Keratinocyte (primary cell): ENCODE data around the gene UBE2C. TPM values are rescaled to one million over a fixed set of nuclear protein-coding genes. Genes with fewer than 3 reads are reported as not detected.
"Not testable (repeated sequence)": the region's sequence is repeated elsewhere in the genome, so short reads cannot be mapped to it uniquely, and the experiment has no call there.

Source experiments
- DNase-seq: peaks from one replicate; pipeline ENCODE4 v3.0.0-alpha.2; 2011; ENCODE audit warnings: low read depth, missing footprints, low spot score
- FAIRE-seq: peaks from 2 replicates; lab custom pipeline; 2011; peaks lifted over from hg19 to GRCh38; lab: Jason Lieb, UNC
- H2AFZ ChIP-seq: 2 replicates; pipeline ENCODE4 v1.6.0; 2012; ENCODE audit warnings: low read length, control low read depth, inconsistent platforms; ENCODE audit not compliant: control insufficient read depth
- H3K27ac ChIP-seq: 2 replicates; pipeline ENCODE4 v1.5.1; 2011; ENCODE audit warnings: low read length; ENCODE audit not compliant: control insufficient read depth, insufficient read depth
- H3K27me3 ChIP-seq: 3 replicates; pipeline ENCODE4 v1.6.0; 2011; ENCODE audit warnings: low read length; ENCODE audit not compliant: control insufficient read depth, insufficient read depth; ENCODE audit errors: extremely low read depth
- H3K36me3 ChIP-seq, 2 experiments: 2 replicates in 1 of 2; 3 replicates in 1 of 2; pipeline ENCODE4 v1.5.1; 2011; ENCODE audit warnings: low read length in 2 of 2, mild to moderate bottlenecking in 1 of 2; ENCODE audit not compliant: control insufficient read depth in 2 of 2, insufficient read depth in 2 of 2; ENCODE audit errors: extremely low read depth in 1 of 2
- H3K4me1 ChIP-seq: 3 replicates; pipeline ENCODE4 v1.5.1; 2011; ENCODE audit warnings: low read length; ENCODE audit not compliant: control insufficient read depth, insufficient read depth; ENCODE audit errors: extremely low read depth
- H3K4me2 ChIP-seq: 3 replicates; pipeline ENCODE4 v1.6.0; 2011; ENCODE audit warnings: low read depth, low read length; ENCODE audit not compliant: control insufficient read depth, insufficient read depth; ENCODE audit errors: extremely low read depth
- H3K4me3 ChIP-seq, 3 experiments: fragments of 200-600 bp in 1 of 3; sonication (generic) in 1 of 3; 2 replicates in 2 of 3; 3 replicates in 1 of 3; pipeline ENCODE4 v1.5.1; 2011 to 2016; ENCODE audit warnings: low read length in 3 of 3, mild to moderate bottlenecking in 3 of 3, control low read depth in 2 of 3, inconsistent platforms in 1 of 3, low read depth in 1 of 3, mixed read lengths in 1 of 3, mixed run types in 1 of 3, moderate library complexity in 1 of 3; ENCODE audit not compliant: control insufficient read depth in 2 of 3, insufficient read depth in 2 of 3; ENCODE audit errors: extremely low read depth in 1 of 3
- H3K79me2 ChIP-seq: 2 replicates; pipeline ENCODE4 v1.6.0; 2012; ENCODE audit warnings: low read length; ENCODE audit not compliant: control insufficient read depth, insufficient read depth
- H3K9ac ChIP-seq: 3 replicates; pipeline ENCODE4 v1.6.0; 2011; ENCODE audit warnings: low read length; ENCODE audit not compliant: control insufficient read depth, insufficient read depth; ENCODE audit errors: extremely low read depth
- H3K9me1 ChIP-seq: 3 replicates; pipeline ENCODE4 v1.6.0; 2011; ENCODE audit warnings: low read length; ENCODE audit not compliant: control insufficient read depth, insufficient read depth; ENCODE audit errors: extremely low read depth
- H3K9me3 ChIP-seq: 2 replicates; pipeline ENCODE4 v1.5.1; 2012; ENCODE audit warnings: low read depth, low read length; ENCODE audit not compliant: control insufficient read depth
- H4K20me1 ChIP-seq: 3 replicates; pipeline ENCODE4 v1.6.0; 2011; ENCODE audit warnings: low read length; ENCODE audit not compliant: control insufficient read depth, insufficient read depth; ENCODE audit errors: extremely low read depth
- EZH2 ChIP-seq: IDR thresholded peaks from one replicate; pipeline ENCODE4 v1.6.1; 2012; ENCODE audit warnings: inconsistent platforms, mild to moderate bottlenecking, low read length, moderate library complexity
- dilution Hi-C: fragments of 300-500 bp; cut with MboI; formaldehyde crosslinking; loops from one replicate; pipeline ENCODE4 v1.7.0; 2020; ENCODE audit warnings: low sequenced_read_pairs; ENCODE audit not compliant: extremely low pct_ligation_motif_present
- polyA plus RNA-seq, 5 experiments: library from polyadenylated mRNA; depleted of rRNA in 3 of 5; stranded (reverse) in 3 of 5; stranded (forward) in 1 of 5; unstranded in 1 of 5; fragments of >200 nt; gene quantifications; 1 replicate in 1 of 5; 2 replicates in 3 of 5; 3 replicates in 1 of 5; pipeline versions ENCODE4 v1.2.1 to v1.2.3, GENCODE V29; 2011 to 2012; ENCODE audit warnings: missing spikeins in 2 of 5, low read depth in 1 of 5, low replicate concordance in 1 of 5
- TF ChIP-seq, protein P1 (sequence below), 3 experiments: IDR thresholded peaks in 1 of 3; conservative IDR thresholded peaks in 1 of 3; optimal IDR thresholded peaks in 1 of 3; 2 replicates in 2 of 3; 3 replicates in 1 of 3; pipeline versions ENCODE3 to v1.5.1; 2011; ENCODE audit warnings: low read length in 3 of 3, mild to moderate bottlenecking in 3 of 3, moderate library complexity in 2 of 3, control low read depth in 1 of 3, inconsistent platforms in 1 of 3; ENCODE audit not compliant: insufficient read depth in 2 of 3; ENCODE audit errors: extremely low read depth in 1 of 3

Gene UBE2C
- polyA plus RNA-seq, 1 donor (not counting 4 experiments of a cell fraction or from before 2014, with no cell fraction given) = 46.6 TPM

DNA sequence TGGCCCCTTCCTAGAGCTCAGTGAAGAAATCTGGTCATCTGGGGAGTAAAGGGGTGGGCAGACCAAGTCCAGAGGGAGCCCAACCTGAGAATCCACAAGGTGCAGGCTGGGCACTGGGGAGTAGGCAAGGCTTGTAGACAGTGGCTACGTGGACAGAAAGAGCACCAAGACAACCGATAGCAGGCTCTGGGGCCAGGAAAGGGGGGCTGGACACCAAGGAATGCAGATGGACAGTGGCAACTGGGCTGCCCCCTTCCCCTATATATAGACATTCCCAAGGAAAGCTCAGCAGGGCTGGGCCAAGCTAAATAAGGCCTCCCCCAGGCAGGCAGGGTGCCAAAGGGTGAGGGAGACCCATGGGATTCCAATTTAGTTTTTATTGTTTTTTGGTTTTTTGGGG, 16.1 kb downstream of the UBE2C start:
- H3K9me3 ChIP-seq = no peaks in the 10 kb centered on the region
- no peak overlapping the region for H2AFZ ChIP-seq
- dilution Hi-C loops = no loop called here
- no peaks in the 10 kb centered on the region for H3K36me3 ChIP-seq
- no peak for DNase-seq
- H4K20me1 ChIP-seq = no peaks in the 10 kb centered on the region
- H3K9me1 ChIP-seq = peaks cover 2% of the 10 kb centered on the region
- H3K4me1 ChIP-seq = peaks cover 10% of the 10 kb centered on the region
- TF ChIP-seq, protein P1, sequence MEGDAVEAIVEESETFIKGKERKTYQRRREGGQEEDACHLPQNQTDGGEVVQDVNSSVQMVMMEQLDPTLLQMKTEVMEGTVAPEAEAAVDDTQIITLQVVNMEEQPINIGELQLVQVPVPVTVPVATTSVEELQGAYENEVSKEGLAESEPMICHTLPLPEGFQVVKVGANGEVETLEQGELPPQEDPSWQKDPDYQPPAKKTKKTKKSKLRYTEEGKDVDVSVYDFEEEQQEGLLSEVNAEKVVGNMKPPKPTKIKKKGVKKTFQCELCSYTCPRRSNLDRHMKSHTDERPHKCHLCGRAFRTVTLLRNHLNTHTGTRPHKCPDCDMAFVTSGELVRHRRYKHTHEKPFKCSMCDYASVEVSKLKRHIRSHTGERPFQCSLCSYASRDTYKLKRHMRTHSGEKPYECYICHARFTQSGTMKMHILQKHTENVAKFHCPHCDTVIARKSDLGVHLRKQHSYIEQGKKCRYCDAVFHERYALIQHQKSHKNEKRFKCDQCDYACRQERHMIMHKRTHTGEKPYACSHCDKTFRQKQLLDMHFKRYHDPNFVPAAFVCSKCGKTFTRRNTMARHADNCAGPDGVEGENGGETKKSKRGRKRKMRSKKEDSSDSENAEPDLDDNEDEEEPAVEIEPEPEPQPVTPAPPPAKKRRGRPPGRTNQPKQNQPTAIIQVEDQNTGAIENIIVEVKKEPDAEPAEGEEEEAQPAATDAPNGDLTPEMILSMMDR (optimal IDR thresholded peaks at IDR 0.05 in 1 of 3, IDR thresholded peaks at IDR 0.05 in 1 of 3, conservative IDR thresholded peaks at IDR 0.05 in 1 of 3; ENCODE audit: extremely low read depth in 1 of 3, insufficient read depth in 2 of 3, low read length in 3 of 3) = no peak
- TF ChIP-seq EZH2 = no peak
- FAIRE-seq = no peak
- H3K27ac ChIP-seq = no peak overlapping the region
- no peak overlapping the region for H3K4me2 ChIP-seq
- H3K79me2 ChIP-seq = no peaks in the 10 kb centered on the region
- no peak overlapping the region for H3K4me3 ChIP-seq
- no peak overlapping the region for H3K9ac ChIP-seq
- peaks cover 8% of the 10 kb centered on the region for H3K27me3 ChIP-seq

DNA sequence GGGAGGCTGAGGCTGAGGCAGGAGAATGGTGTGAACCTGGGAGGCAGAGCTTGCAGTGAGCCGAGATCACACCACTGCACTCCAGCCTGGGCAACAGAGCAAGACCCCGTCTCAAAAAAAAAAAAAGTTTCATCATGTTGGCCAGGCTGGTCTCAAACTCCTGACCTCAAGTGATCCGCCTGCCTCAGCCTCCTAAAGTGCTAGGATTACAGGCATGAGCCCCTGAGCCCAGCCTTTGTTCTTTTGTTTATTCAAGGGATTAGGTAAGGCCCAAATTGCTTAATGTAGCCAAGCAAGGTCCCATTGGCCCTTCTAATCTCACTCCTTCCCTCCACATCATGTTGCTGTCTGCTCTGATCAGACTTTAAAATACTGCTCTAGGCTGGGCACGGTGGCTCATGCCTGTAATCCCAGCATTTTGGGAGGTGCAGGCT, 17.2 kb downstream of the UBE2C start:
- H3K36me3 ChIP-seq, H3K4me2 ChIP-seq, H3K27ac ChIP-seq, H3K79me2 ChIP-seq, FAIRE-seq, H3K9me3 ChIP-seq, H4K20me1 ChIP-seq, H3K9me1 ChIP-seq, H3K9ac ChIP-seq, DNase-seq, dilution Hi-C loops, H3K4me3 ChIP-seq, H2AFZ ChIP-seq, H3K27me3 ChIP-seq: not testable (repeated sequence)
- peaks cover 11% of the 10 kb centered on the region for H3K4me1 ChIP-seq

DNA sequence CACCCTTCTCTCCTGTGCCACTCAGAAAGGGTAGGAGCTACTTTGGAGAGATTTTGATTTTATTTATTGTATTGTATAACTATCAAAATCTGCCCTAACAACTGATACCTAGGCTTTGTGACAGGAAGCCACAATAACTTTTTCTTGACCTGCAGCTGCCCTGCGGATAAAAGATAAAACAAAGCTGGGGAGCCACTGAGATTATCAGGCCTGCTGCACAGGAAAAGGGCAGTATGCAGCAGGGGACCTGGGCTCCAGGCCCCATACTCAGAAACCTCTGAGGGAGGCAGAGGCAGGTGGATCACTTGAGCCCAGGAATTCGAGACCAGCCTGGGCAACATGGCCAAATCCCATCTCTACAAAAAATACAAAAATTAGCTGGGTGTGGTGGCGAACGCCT, 20.2 kb downstream of the UBE2C start:
- Histone ChIP-seq H3K79me2 (no peaks in the 10 kb centered on the region), H3K27me3 (no peaks in the 10 kb centered on the region), H3K9ac (peak overlapping the region; percentile 82), H3K9me3 (no peaks in the 10 kb centered on the region), H3K4me1 (peaks cover 24% of the 10 kb centered on the region), H3K27ac (no peak overlapping the region), H3K4me2 (no peak overlapping the region), H3K36me3 (no peaks in the 10 kb centered on the region), H3K4me3 (no peak overlapping the region), H4K20me1 (no peaks in the 10 kb centered on the region), H2AFZ (no peak overlapping the region), H3K9me1 (peaks cover 2% of the 10 kb centered on the region)
- no peak for DNase-seq
- no peak for FAIRE-seq
- TF ChIP-seq, protein P1 (optimal IDR thresholded peaks at IDR 0.05 in 1 of 3, IDR thresholded peaks at IDR 0.05 in 1 of 3, conservative IDR thresholded peaks at IDR 0.05 in 1 of 3; ENCODE audit: extremely low read depth in 1 of 3, insufficient read depth in 2 of 3, low read length in 3 of 3) = no peak
- TF ChIP-seq EZH2 = no peak
- dilution Hi-C loops = no loop called here
